H1 (cell line): Measurements from ENCODE around the gene HOXC5. TPM values are rescaled to one million over a fixed set of nuclear protein-coding genes. Genes with fewer than 3 reads are reported as not detected.
A peak's percentile ranks its signal among the peaks of the same experiment; 100 is the strongest.

Experiments
- BCL11A ChIP-seq, 2 experiments: IDR thresholded peaks; one replicate each; pipeline ENCODE4 v1.6.1; 2011; ENCODE audit warnings: low read depth in 2 of 2, low read length in 2 of 2, mild to moderate bottlenecking in 2 of 2
- CHD2 ChIP-seq: IDR thresholded peaks from 2 replicates; pipeline ENCODE4 v1.6.1; 2012; ENCODE audit warnings: low read length, improper control_type of control experiment
- CTBP2 ChIP-seq: IDR thresholded peaks from 2 replicates; pipeline ENCODE4 v1.7.0; 2011; ENCODE audit warnings: borderline replicate concordance, mild to moderate bottlenecking, moderate library complexity, mixed read lengths, low read length; ENCODE audit not compliant: insufficient read depth, insufficient read length
- EGR1 ChIP-seq: IDR thresholded peaks from 2 replicates; pipeline ENCODE4 v1.6.1; 2011; ENCODE audit warnings: low read depth, low read length, borderline replicate concordance
- FOSL1 ChIP-seq: IDR thresholded peaks from 2 replicates; pipeline ENCODE4 v1.6.1; 2011; ENCODE audit warnings: mild to moderate bottlenecking, low read depth, low read length, moderate library complexity; ENCODE audit not compliant: insufficient read depth
- JUND ChIP-seq: IDR thresholded peaks from 2 replicates; pipeline ENCODE4 v1.6.1; 2011; ENCODE audit warnings: mild to moderate bottlenecking, improper control_type of control experiment, low read length
- KDM1A ChIP-seq: fragments of 200-600, 300-600 bp; sonication (generic); IDR thresholded peaks from 2 replicates; pipeline ENCODE4 v1.7.1; 2016; ENCODE audit warnings: mild to moderate bottlenecking, low read length, borderline replicate concordance
- MAFK ChIP-seq: IDR thresholded peaks from 2 replicates; pipeline ENCODE4 v1.6.1; 2012; ENCODE audit warnings: low read depth, mild to moderate bottlenecking, improper control_type of control experiment, low read length
- NANOG ChIP-seq: IDR thresholded peaks from 2 replicates; pipeline ENCODE4 v1.6.1; 2011; ENCODE audit warnings: low read length, low read depth, mild to moderate bottlenecking, inconsistent platforms; ENCODE audit not compliant: insufficient read depth, poor library complexity, severe bottlenecking
- RAD21 ChIP-seq, 2 experiments: IDR thresholded peaks in 1 of 2; conservative IDR thresholded peaks in 1 of 2; 2 replicates each; pipeline ENCODE4 v1.6.1; 2011; ENCODE audit warnings: low read depth in 2 of 2, low read length in 2 of 2, improper control_type of control experiment in 1 of 2, inconsistent platforms in 1 of 2, mild to moderate bottlenecking in 1 of 2, moderate library complexity in 1 of 2
- SP2 ChIP-seq: IDR thresholded peaks from 2 replicates; pipeline ENCODE4 v1.6.1; 2012; ENCODE audit warnings: mild to moderate bottlenecking, low read length, inconsistent platforms
- TAF1 ChIP-seq: IDR thresholded peaks from 2 replicates; pipeline ENCODE4 v1.6.1; 2011; ENCODE audit warnings: mild to moderate bottlenecking, low read depth, low read length
- TAF7 ChIP-seq: optimal IDR thresholded peaks from 2 replicates; pipeline ENCODE3; 2011; ENCODE audit warnings: low read depth, mild to moderate bottlenecking, inconsistent platforms, low read length, moderate library complexity, borderline replicate concordance
- ZNF274 ChIP-seq: IDR thresholded peaks from 2 replicates; pipeline ENCODE4 v1.7.0; 2012; ENCODE audit warnings: low read length, borderline replicate concordance; ENCODE audit errors: extremely low read depth
- polyA plus RNA-seq, 7 experiments: library from polyadenylated mRNA; depleted of rRNA in 3 of 7; stranded (reverse) in 5 of 7; unstranded in 2 of 7; fragments of >200 nt in 5 of 7; fragments of 200-250 nt in 2 of 7; gene quantifications; 1 replicate in 5 of 7; 2 replicates in 1 of 7; 4 replicates in 1 of 7; pipeline versions ENCODE4 v1.2.1 to v1.2.3, GENCODE V29; 2011 to 2013; ENCODE audit warnings: missing spikeins in 2 of 7, mixed read lengths in 2 of 7
- total RNA-seq: library from RNA; stranded (reverse); fragmentation: NEBNext Ultra II Directional; extraction: Animal tissue kit (Norgen Biotek cat#: 25700); gene quantifications from 2 replicates; pipeline ENCODE4 v1.2.1, GENCODE V29; 2021
- TF ChIP-seq, protein P1 (sequence below): IDR thresholded peaks from 2 replicates; pipeline ENCODE4 v1.6.1; 2011; ENCODE audit warnings: low read depth, mild to moderate bottlenecking, low read length; ENCODE audit not compliant: insufficient read depth

Gene HOXC5
- total and polyA plus RNA-seq, 2 of the 8 experiments (the other 6 are each of a cell fraction or from before 2014, with no cell fraction given) = not detected

DNA sequence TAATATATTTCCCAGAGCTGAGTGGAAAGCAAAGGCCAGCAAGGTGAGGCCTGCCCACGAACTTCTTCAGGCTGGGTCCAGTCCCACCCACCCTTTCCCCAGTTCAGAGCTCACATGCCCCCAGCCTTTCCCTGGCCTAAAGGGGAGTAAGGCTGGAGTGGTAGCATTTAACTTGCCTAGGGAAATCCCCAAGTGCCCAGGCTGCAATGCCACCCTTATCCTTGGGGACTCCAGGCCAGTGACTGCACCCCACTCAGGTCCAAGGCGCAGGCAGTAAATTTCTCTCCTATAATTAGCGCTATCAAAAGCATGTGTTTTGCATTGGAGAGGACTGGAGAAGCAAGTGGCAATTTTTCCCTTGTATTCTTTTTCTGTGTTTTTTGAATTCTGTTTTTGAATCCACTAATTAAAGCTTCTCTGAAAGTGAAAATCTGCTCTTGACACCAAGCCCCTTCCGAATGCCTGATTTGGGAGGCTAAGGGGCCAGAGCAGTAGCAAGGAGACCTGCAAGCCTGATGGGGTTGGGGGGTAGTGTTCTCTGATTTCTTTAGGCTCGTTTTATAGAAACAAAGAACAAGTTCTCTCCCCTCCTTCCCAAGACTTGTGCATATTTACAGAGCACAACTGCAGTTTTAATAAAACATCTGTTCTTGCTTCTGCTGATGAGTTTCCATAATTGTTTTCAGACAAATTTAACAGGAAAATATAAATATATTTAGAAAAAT, 8.1 kb upstream of the HOXC5 start (continued):
- no peak for TF ChIP-seq SP2
- no peak for TF ChIP-seq MAFK
- no peak for TF ChIP-seq CHD2
- TF ChIP-seq BCL11A (IDR thresholded peaks at IDR 0.05; ENCODE audit: low read depth in 2 of 2, low read length in 2 of 2) = no peak
- TF ChIP-seq EGR1 = no peak
- no peak for TF ChIP-seq NANOG
- TF ChIP-seq TAF7 = no peak
- TF ChIP-seq TAF1 = no peak
- TF ChIP-seq RAD21 (IDR thresholded peaks at IDR 0.05 in 1 of 2, conservative IDR thresholded peaks at IDR 0.05 in 1 of 2; ENCODE audit: low read depth in 2 of 2, low read length in 2 of 2) = no peak
- no peak for TF ChIP-seq JUND
- no peak for TF ChIP-seq ZNF274
- TF ChIP-seq CTBP2 = peak; percentile 2
- TF ChIP-seq, protein P1, sequence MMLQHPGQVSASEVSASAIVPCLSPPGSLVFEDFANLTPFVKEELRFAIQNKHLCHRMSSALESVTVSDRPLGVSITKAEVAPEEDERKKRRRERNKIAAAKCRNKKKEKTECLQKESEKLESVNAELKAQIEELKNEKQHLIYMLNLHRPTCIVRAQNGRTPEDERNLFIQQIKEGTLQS = no peak
- no peak for TF ChIP-seq KDM1A
- no peak for TF ChIP-seq FOSL1
